ENCODE measurements around the gene CLBA1.

GRCh38 chr14:105013150-105013785 lies 27.7 kb downstream of the CLBA1 start:
- TF ChIP-seq EZH2 (IDR thresholded peaks at IDR 0.05; ENCODE audit: borderline replicate concordance, low read depth, low read length, poor library complexity, severe bottlenecking) (no peak), CTCF (conservative IDR thresholded peaks at IDR 0.05; ENCODE audit: low read depth, low read length) (no peak)

Measured in A673 (cell line).